Measurements from ENCODE around the gene U2AF1L4.

The U2AF1L4 gene

GRCh38 chr19:35764432-35765315 is 19.5 kb upstream of the U2AF1L4 start:
- H3K9me3 ChIP-seq (ENCODE audit: severe bottlenecking): no peaks in the 10 kb centered on the region
- H3K4me3 ChIP-seq (ENCODE audit: severe bottlenecking): no peak overlapping the region
- peaks cover 47% of the 10 kb centered on the region for H3K36me3 ChIP-seq (ENCODE audit: low read depth)
- no peaks in the 10 kb centered on the region for H3K4me1 ChIP-seq (ENCODE audit: insufficient read depth, poor library complexity, severe bottlenecking)
- peak; percentile 38 for DNase-seq (ENCODE audit: low spot score)
- TF ChIP-seq CTCF (IDR thresholded peaks at IDR 0.05; ENCODE audit: poor library complexity, severe bottlenecking): no peak
- no peak for ATAC-seq (ENCODE audit: low read depth)
- H3K27me3 ChIP-seq (ENCODE audit: insufficient read depth, poor library complexity, severe bottlenecking): no peaks in the 10 kb centered on the region
- H3K27ac ChIP-seq (ENCODE audit: poor library complexity, severe bottlenecking): no peak overlapping the region

GRCh38 chr19:35760711-35761349 is 15.6 kb upstream of the U2AF1L4 start:
- H3K27ac ChIP-seq (ENCODE audit: poor library complexity, severe bottlenecking): no peak overlapping the region
- ATAC-seq (ENCODE audit: low read depth): no peak
- no peaks in the 10 kb centered on the region for H3K9me3 ChIP-seq (ENCODE audit: severe bottlenecking)
- H3K27me3 ChIP-seq (ENCODE audit: insufficient read depth, poor library complexity, severe bottlenecking): no peaks in the 10 kb centered on the region
- peaks cover 55% of the 10 kb centered on the region for H3K36me3 ChIP-seq (ENCODE audit: low read depth)
- no peak for DNase-seq (ENCODE audit: low spot score)
- TF ChIP-seq CTCF (IDR thresholded peaks at IDR 0.05; ENCODE audit: poor library complexity, severe bottlenecking): no peak
- no peak overlapping the region for H3K4me3 ChIP-seq (ENCODE audit: severe bottlenecking)
- H3K4me1 ChIP-seq (ENCODE audit: insufficient read depth, poor library complexity, severe bottlenecking): no peaks in the 10 kb centered on the region

DNA sequence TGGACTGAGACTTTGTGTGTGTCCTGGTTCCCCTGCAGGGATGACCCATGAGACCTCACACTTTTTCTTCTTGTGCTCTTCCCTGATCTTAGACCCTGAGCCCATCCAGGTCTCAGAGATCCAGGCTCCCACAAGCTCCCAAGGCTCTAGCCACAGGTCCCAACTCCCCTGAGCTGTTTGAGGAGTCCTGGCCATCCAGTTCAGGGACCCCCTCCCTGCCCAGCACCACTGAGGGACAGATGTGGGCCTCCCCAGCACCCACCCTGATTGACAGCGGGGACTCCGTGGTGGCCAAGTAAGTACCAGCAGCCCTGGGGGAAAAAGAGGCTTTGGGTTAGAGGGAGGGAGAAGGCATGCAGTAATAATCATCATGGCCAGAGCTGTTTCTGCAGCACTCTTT is 14.5 kb upstream of the U2AF1L4 start:
- no peak overlapping the region for H3K4me3 ChIP-seq (ENCODE audit: severe bottlenecking)
- no peak for TF ChIP-seq CTCF (IDR thresholded peaks at IDR 0.05; ENCODE audit: poor library complexity, severe bottlenecking)
- DNase-seq (ENCODE audit: low spot score) (no peak), ATAC-seq (ENCODE audit: low read depth) (no peak)
- no peaks in the 10 kb centered on the region for H3K9me3 ChIP-seq (ENCODE audit: severe bottlenecking)
- H3K27ac ChIP-seq (ENCODE audit: poor library complexity, severe bottlenecking): no peak overlapping the region
- H3K36me3 ChIP-seq (ENCODE audit: low read depth): peaks cover 46% of the 10 kb centered on the region
- H3K4me1 ChIP-seq (ENCODE audit: insufficient read depth, poor library complexity, severe bottlenecking): no peaks in the 10 kb centered on the region
- H3K27me3 ChIP-seq (ENCODE audit: insufficient read depth, poor library complexity, severe bottlenecking): no peaks in the 10 kb centered on the region

- Histone ChIP-seq H3K4me1 (ENCODE audit: insufficient read depth, poor library complexity, severe bottlenecking) (no peaks in the 10 kb centered on the region), H3K27ac (ENCODE audit: poor library complexity, severe bottlenecking) (peak within 1 kb of the TSS; percentile 71), H3K9me3 (ENCODE audit: severe bottlenecking) (no peaks in the 10 kb centered on the region), H3K36me3 (ENCODE audit: low read depth) (peaks cover 37% of the 10 kb centered on the region), H3K4me3 (ENCODE audit: severe bottlenecking) (peak within 1 kb of the TSS; percentile 89), H3K27me3 (ENCODE audit: insufficient read depth, poor library complexity, severe bottlenecking) (no peaks in the 10 kb centered on the region)
- DNase-seq (ENCODE audit: low spot score) (peak; percentile 98), ATAC-seq (ENCODE audit: low read depth) (peak; percentile 96)
- no peak for TF ChIP-seq CTCF (IDR thresholded peaks at IDR 0.05; ENCODE audit: poor library complexity, severe bottlenecking)
Measured at GRCh38 chr19:35757749-35758608, 12.8 kb upstream of the U2AF1L4 start, which contains the start of gene PROSER3. TSS of gene PROSER3 (plus strand) at chr19:35758176. CDS start at chr19:35758216, 40 bp downstream.
